Left cardiac atrium (tissue), 4 donors: ENCODE results near the gene CHRNA4. TPM values are rescaled to one million over a fixed set of nuclear protein-coding genes. Genes with fewer than 3 reads are reported as not detected.

Source experiments
- ATAC-seq, 2 donors: fragments of 200-7000 bp; cut with Tn5 transposase; one replicate each; pipeline ENCODE4 v1.9.1; 2020; ENCODE audit warnings: mild to moderate bottlenecking in 2 of 2, moderate library complexity in 2 of 2
- DNase-seq: peaks from one replicate; pipeline ENCODE4 v3.0.0-alpha.2; 2020
- intact Hi-C, 2 donors: fragments of 100-400 bp; cut with DNase I; formaldehyde crosslinking; loops; one replicate each; pipeline versions ENCODE4 v1.14.1 to v1.15.1; 2022 to 2023
- total RNA-seq, 2 donors: library from RNA; stranded (reverse); fragmentation: NEBNext Ultra II Directional; extraction: Animal tissue kit (Norgen Biotek cat#: 25700); gene quantifications; one replicate each; pipeline ENCODE4 v1.2.1, GENCODE V29; 2021
- donor health status: DM: no; HTN: yes; CAD: no.
- donor health status: DM: no; HTN: yes; CAD: no; lungs with severe emphysema.
- donor health status: DM: yes; HTN: yes; CAD: no.
- donor health status: Dilated cardiomyopathy.

CHRNA4 gene
- total RNA-seq, 2 donors from 2014 or later = 0.06 to 0.31 TPM

GRCh38 chr20:63318391-63319163, 42.6 kb downstream of the CHRNA4 start:
- intact Hi-C loops = no loop called here
- DNase-seq = peak; percentile 12
- no peak for ATAC-seq

GRCh38 chr20:63317601-63318291, 43.4 kb downstream of the CHRNA4 start:
- DNase-seq = peak; percentile 15
- intact Hi-C loops = no loop called here
- ATAC-seq = no peak

GRCh38 chr20:63317061-63317460, 44.1 kb downstream of the CHRNA4 start:
- DNase-seq = no peak
- intact Hi-C loops = no loop called here
- ATAC-seq = no peak

- DNase-seq = peak; percentile 15
- intact Hi-C loops = no loop called here
Observed at GRCh38 chr20:63316502-63316921, 44.6 kb downstream of the CHRNA4 start.

GRCh38 chr20:63315731-63316491, 45.2 kb downstream of the CHRNA4 start:
- DNase-seq = peak; percentile 20
- no peak for ATAC-seq

More at GRCh38 chr20:63316502-63316921, 44.6 kb downstream of the CHRNA4 start:
- ATAC-seq = no peak

GRCh38 chr20:63315240-63315689, 45.9 kb downstream of the CHRNA4 start:
- intact Hi-C loops = no loop called here
- no peak for ATAC-seq
- DNase-seq = peak; percentile 17

More at GRCh38 chr20:63315731-63316491, 45.2 kb downstream of the CHRNA4 start:
- intact Hi-C loops = no loop called here

GRCh38 chr20:63314566-63315239, 46.4 kb downstream of the CHRNA4 start:
- DNase-seq (peak; percentile 17), ATAC-seq (no peak)
- intact Hi-C loops = no loop called here

GRCh38 chr20:63314015-63314471, 47.1 kb downstream of the CHRNA4 start:
- DNase-seq (peak; percentile 26), ATAC-seq (no peak)
- intact Hi-C loops = no loop called here

- DNase-seq = peak; percentile 11
- ATAC-seq = no peak
- intact Hi-C loops = no loop called here
Observed at GRCh38 chr20:63313349-63314014, 47.7 kb downstream of the CHRNA4 start.

GRCh38 chr20:63312690-63313348, 48.3 kb downstream of the CHRNA4 start:
- ATAC-seq (peak; percentile 54 to 66), DNase-seq (peak; percentile 60)

GRCh38 chr20:63312273-63312672, 48.9 kb downstream of the CHRNA4 start:
- intact Hi-C loops = no loop called here
- ATAC-seq (no peak), DNase-seq (peak; percentile 15)

More at GRCh38 chr20:63312690-63313348, 48.3 kb downstream of the CHRNA4 start:
- intact Hi-C loops = no loop called here

GRCh38 chr20:63311833-63312243, 49.3 kb downstream of the CHRNA4 start:
- ATAC-seq (no peak), DNase-seq (peak; percentile 15)
- intact Hi-C loops = loop anchor here in 1 of 2 donors (2.0 kb wide), 1 partner anchor 69 kb away; no protein-coding TSS in a partner anchor

- intact Hi-C loops = loop anchor here in 1 of 2 donors (2.0 kb wide), 1 partner anchor 69 kb away; no protein-coding TSS in a partner anchor
- ATAC-seq = no peak
- no peak for DNase-seq
Observed at GRCh38 chr20:63311186-63311832, 49.8 kb downstream of the CHRNA4 start.

- ATAC-seq (no peak), DNase-seq (no peak)
- intact Hi-C loops = loop anchor here in 1 of 2 donors (2.0 kb wide), 1 partner anchor 70 kb away; no protein-coding TSS in a partner anchor
Observed at GRCh38 chr20:63310265-63310991, 50.7 kb downstream of the CHRNA4 start.

- DNase-seq (peak; percentile 61), ATAC-seq (peak; percentile 37 to 55)
- intact Hi-C loops = loop anchor here (1.0 to 2.0 kb wide), 2 partner anchors 71 to 72 kb away; no protein-coding TSS in a partner anchor
Observed at GRCh38 chr20:63309261-63310071, 51.7 kb downstream of the CHRNA4 start.
